ENCODE results near the gene KIF13A.
"Not testable (repeated sequence)": the region's sequence is repeated elsewhere in the genome, so short reads cannot be mapped to it uniquely, and the experiment has no call there.

Gene KIF13A

GRCh38 chr6:17869010-17869752 is 118.3 kb downstream of the KIF13A start:
- FAIRE-seq = no peak

GRCh38 chr6:17867880-17868279 is 119.6 kb downstream of the KIF13A start:
- peak; percentile 90 for FAIRE-seq

- FAIRE-seq = no peak
Measured at GRCh38 chr6:17866876-17867444, 120.5 kb downstream of the KIF13A start.

- no peak for FAIRE-seq
Measured at GRCh38 chr6:17865798-17866725, 121.4 kb downstream of the KIF13A start.

- FAIRE-seq = no peak
Measured at GRCh38 chr6:17865243-17865642, 122.2 kb downstream of the KIF13A start.

GRCh38 chr6:17863901-17864754 is 123.3 kb downstream of the KIF13A start:
- FAIRE-seq = no peak

- FAIRE-seq = no peak
Measured at GRCh38 chr6:17861361-17861760, 126.1 kb downstream of the KIF13A start.

GRCh38 chr6:17859846-17860245 is 127.6 kb downstream of the KIF13A start:
- FAIRE-seq = no peak

- no peak for FAIRE-seq
Measured at GRCh38 chr6:17858584-17858983, 128.9 kb downstream of the KIF13A start.

- FAIRE-seq = not testable (repeated sequence)
Measured at GRCh38 chr6:17857188-17857587, 130.2 kb downstream of the KIF13A start.

- no peak for FAIRE-seq
Measured at GRCh38 chr6:17856306-17856705, 131.1 kb downstream of the KIF13A start.

GRCh38 chr6:17855381-17855780 is 132.1 kb downstream of the KIF13A start:
- no peak for FAIRE-seq

- no peak for FAIRE-seq
Measured at GRCh38 chr6:17853533-17853932, 133.9 kb downstream of the KIF13A start.

- FAIRE-seq = no peak
Measured at GRCh38 chr6:17851720-17852161, 135.7 kb downstream of the KIF13A start.

- no peak for FAIRE-seq
Measured at GRCh38 chr6:17851001-17851719, 136.3 kb downstream of the KIF13A start.

- no peak for FAIRE-seq
Measured at GRCh38 chr6:17850281-17850680, 137.2 kb downstream of the KIF13A start.

- no peak for FAIRE-seq
Measured at GRCh38 chr6:17847203-17847760, 140.2 kb downstream of the KIF13A start.

GRCh38 chr6:17846762-17847161 is 140.7 kb downstream of the KIF13A start:
- FAIRE-seq = no peak

- FAIRE-seq = peak; percentile 72
Measured at GRCh38 chr6:17845598-17845997, 141.8 kb downstream of the KIF13A start.

GRCh38 chr6:17844967-17845366 is 142.5 kb downstream of the KIF13A start:
- FAIRE-seq = not testable (repeated sequence)
